Measurements from ENCODE around the gene TSR1. TPM values are rescaled to one million over a fixed set of nuclear protein-coding genes. Genes with fewer than 3 reads are reported as not detected.

TSR1 gene
- total and polyA plus RNA-seq, 2 experiments from 2014 or later = 45.7 to 73.3 TPM

DNA sequence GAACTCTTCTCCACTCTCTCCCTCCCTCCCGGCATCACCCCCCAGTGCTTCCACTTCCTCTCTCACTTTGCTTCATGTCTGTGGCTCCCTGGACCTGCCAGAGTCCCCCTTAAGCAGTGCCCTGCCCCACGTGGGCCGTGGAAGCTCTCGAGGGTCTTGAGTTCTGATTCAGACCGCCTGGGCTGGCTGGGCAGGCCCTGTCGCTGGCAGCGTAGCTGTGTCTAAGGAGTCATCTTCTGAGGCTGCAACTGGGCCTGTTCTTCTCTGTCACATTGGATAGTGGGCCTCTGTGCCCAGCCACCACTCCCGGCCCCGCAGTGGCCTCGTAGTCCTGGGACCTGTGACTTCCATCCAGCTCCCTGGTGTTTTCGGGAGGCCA is 33.9 kb upstream of the TSR1 start:
- TF ChIP-seq EZH2 (IDR thresholded peaks at IDR 0.05; ENCODE audit: insufficient read depth, poor library complexity, severe bottlenecking) = no peak
- TF ChIP-seq EZH2phosphoT487 (IDR thresholded peaks at IDR 0.05; ENCODE audit: insufficient read depth, low read depth) = no peak
- no peak overlapping the region for H3K9ac ChIP-seq
- no peak overlapping the region for H3K27ac ChIP-seq
- no peaks in the 10 kb centered on the region for H4K20me1 ChIP-seq (ENCODE audit: insufficient read depth)
- no peak for DNase-seq
- H3K79me2 ChIP-seq (ENCODE audit: insufficient read depth) = no peaks in the 10 kb centered on the region
- no peaks in the 10 kb centered on the region for H3K9me3 ChIP-seq (ENCODE audit: low read depth)
- no peak overlapping the region for H2AFZ ChIP-seq
- no peaks in the 10 kb centered on the region; the same call in 1 of the 2 replicates for H3F3A ChIP-seq (ENCODE audit: insufficient read depth)
- in situ Hi-C loops (cut with MboI) = no loop called here
- H3K4me1 ChIP-seq (ENCODE audit: insufficient read depth) = no peaks in the 10 kb centered on the region
- WGBS, 2 experiments (ENCODE audit: low coverage in 1 of 2, low lambda C conversion rate in 2 of 2, missing lambda C conversion rate in 2 of 2) = 66 to 67% methylated on average over 10 to 11 of the region's 11 CpGs
- no peaks in the 10 kb centered on the region for H3K9me2 ChIP-seq (ENCODE audit: insufficient read depth)
- H3K4me2 ChIP-seq (ENCODE audit: unreplicated experiment) = no peak overlapping the region
- H3K4me3 ChIP-seq = no peak overlapping the region
- no peaks in the 10 kb centered on the region for H3K36me3 ChIP-seq (ENCODE audit: low read depth)
- H3K27me3 ChIP-seq (replicated peaks; ENCODE audit: insufficient read depth) = no peaks in the 10 kb centered on the region

DNA sequence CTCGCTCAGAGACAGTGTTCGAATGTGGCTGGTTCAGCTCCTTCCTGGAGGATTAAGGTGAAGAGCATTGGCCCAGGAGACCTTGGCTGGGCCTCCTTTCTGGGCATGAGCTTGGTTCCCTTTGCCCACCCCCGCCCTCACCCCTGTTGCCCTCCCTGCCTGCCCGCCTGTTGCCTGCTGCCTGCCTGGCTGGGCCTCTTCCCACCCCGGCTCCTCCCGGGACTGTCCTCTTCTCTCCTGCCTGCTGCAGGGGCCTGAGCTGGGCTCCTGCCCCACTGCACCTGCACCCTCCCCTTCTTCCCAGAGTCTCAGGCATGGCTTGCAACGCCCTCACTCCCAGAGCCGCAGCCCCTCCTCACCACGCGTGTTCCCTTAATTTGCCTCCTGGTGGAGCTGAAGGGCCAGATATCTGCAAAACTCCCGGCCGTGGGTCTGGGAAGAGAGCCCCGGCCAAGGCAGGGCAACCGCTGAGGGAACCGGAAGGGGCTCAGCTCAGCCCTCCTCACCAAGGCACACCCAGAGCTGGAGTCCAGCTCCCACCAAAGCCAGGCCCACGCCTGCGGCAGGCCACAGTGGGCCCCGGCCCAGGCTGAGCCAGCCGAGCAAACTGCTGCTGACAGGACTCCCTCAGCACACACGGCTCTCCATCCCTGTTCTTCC is 33.4 kb upstream of the TSR1 start:
- TF ChIP-seq EZH2phosphoT487 (IDR thresholded peaks at IDR 0.05; ENCODE audit: insufficient read depth, low read depth) (no peak), EZH2 (IDR thresholded peaks at IDR 0.05; ENCODE audit: insufficient read depth, poor library complexity, severe bottlenecking) (no peak)
- H3F3A ChIP-seq (ENCODE audit: insufficient read depth) = no peaks in the 10 kb centered on the region; the same call in 1 of the 2 replicates
- H3K9me2 ChIP-seq (ENCODE audit: insufficient read depth) = no peaks in the 10 kb centered on the region
- no peaks in the 10 kb centered on the region for H3K27me3 ChIP-seq (replicated peaks; ENCODE audit: insufficient read depth)
- no peak overlapping the region for H3K9ac ChIP-seq
- WGBS, 2 experiments (ENCODE audit: low coverage in 1 of 2, low lambda C conversion rate in 2 of 2, missing lambda C conversion rate in 2 of 2) = 52 to 56% methylated on average over 16 to 20 of the region's 20 CpGs
- H3K79me2 ChIP-seq (ENCODE audit: insufficient read depth) = no peaks in the 10 kb centered on the region
- H3K9me3 ChIP-seq (ENCODE audit: low read depth) = no peaks in the 10 kb centered on the region
- no peaks in the 10 kb centered on the region for H4K20me1 ChIP-seq (ENCODE audit: insufficient read depth)
- no peaks in the 10 kb centered on the region for H3K4me1 ChIP-seq (ENCODE audit: insufficient read depth)
- in situ Hi-C loops (cut with MboI) = no loop called here
- H2AFZ ChIP-seq = no peak overlapping the region
- no peak for DNase-seq
- H3K4me2 ChIP-seq (ENCODE audit: unreplicated experiment) = no peak overlapping the region
- no peak overlapping the region for H3K27ac ChIP-seq
- H3K36me3 ChIP-seq (ENCODE audit: low read depth) = no peaks in the 10 kb centered on the region
- no peak overlapping the region for H3K4me3 ChIP-seq

DNA sequence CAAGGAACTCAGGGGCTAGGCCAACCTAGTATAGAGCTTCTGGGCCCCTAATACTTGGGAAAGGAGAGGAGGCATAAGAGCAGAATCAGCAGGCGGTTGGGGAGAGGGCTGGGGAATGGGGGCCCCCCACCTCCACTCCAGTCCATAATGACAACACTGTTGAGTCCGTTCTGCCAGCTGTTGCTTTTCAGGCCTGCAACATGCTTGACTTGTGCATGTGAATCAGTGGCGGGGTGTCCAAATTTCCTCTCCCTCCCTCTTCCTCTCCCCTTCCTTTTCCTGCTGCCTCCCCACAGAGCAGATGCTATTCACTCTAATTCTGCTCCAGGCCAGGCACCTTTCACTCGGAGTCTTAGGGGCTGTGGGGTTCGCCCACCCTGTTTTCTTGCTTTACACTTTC is 32.8 kb upstream of the TSR1 start:
- Histone ChIP-seq H3K9ac (no peak overlapping the region), H3K9me3 (ENCODE audit: low read depth) (no peaks in the 10 kb centered on the region), H3K4me1 (ENCODE audit: insufficient read depth) (no peaks in the 10 kb centered on the region), H3K9me2 (ENCODE audit: insufficient read depth) (no peaks in the 10 kb centered on the region), H3K27me3 (replicated peaks; ENCODE audit: insufficient read depth) (no peaks in the 10 kb centered on the region), H4K20me1 (ENCODE audit: insufficient read depth) (no peaks in the 10 kb centered on the region), H3K79me2 (ENCODE audit: insufficient read depth) (no peaks in the 10 kb centered on the region), H3K36me3 (ENCODE audit: low read depth) (no peaks in the 10 kb centered on the region), H3K27ac (no peak overlapping the region), H2AFZ (no peak overlapping the region), H3F3A (ENCODE audit: insufficient read depth) (no peaks in the 10 kb centered on the region; the same call in 1 of the 2 replicates), H3K4me2 (ENCODE audit: unreplicated experiment) (no peak overlapping the region), H3K4me3 (no peak overlapping the region)
- 68 to 75% methylated on average over 5 of the region's 5 CpGs for WGBS, 2 experiments (ENCODE audit: low coverage in 1 of 2, low lambda C conversion rate in 2 of 2, missing lambda C conversion rate in 2 of 2)
- in situ Hi-C loops (cut with MboI) = no loop called here
- no peak for DNase-seq
- no peak for TF ChIP-seq EZH2phosphoT487 (IDR thresholded peaks at IDR 0.05; ENCODE audit: insufficient read depth, low read depth)
- no peak for TF ChIP-seq EZH2 (IDR thresholded peaks at IDR 0.05; ENCODE audit: insufficient read depth, poor library complexity, severe bottlenecking)

DNA sequence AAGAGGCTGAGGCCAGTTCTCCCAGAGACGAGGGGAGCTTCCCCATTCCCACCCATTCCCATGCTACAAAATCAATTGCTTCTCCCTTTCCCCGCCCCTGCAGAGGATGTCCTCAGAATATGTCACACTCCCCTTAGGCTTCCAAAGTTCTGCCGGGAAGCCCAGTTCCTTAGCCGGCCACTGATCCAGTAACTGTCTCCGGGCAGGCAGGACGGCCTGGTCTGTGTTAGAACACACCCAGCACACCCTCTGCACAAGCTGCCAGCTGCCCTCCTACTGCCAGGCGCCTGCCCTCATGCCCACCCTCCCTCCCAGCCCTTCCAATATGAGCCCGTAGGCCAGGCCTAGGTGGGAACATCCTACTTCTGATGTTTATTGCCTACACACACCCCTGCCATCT is 32.1 kb upstream of the TSR1 start:
- no peak overlapping the region for H3K9ac ChIP-seq
- no peaks in the 10 kb centered on the region for H3K4me1 ChIP-seq (ENCODE audit: insufficient read depth)
- H3K4me2 ChIP-seq (ENCODE audit: unreplicated experiment) = no peak overlapping the region
- H3K9me3 ChIP-seq (ENCODE audit: low read depth) = no peaks in the 10 kb centered on the region
- WGBS, 2 experiments (ENCODE audit: low coverage in 1 of 2, low lambda C conversion rate in 2 of 2, missing lambda C conversion rate in 2 of 2) = 62 to 76% methylated on average over 3 to 8 of the region's 8 CpGs
- no peak for DNase-seq
- H4K20me1 ChIP-seq (ENCODE audit: insufficient read depth) = no peaks in the 10 kb centered on the region
- no peaks in the 10 kb centered on the region for H3F3A ChIP-seq (ENCODE audit: insufficient read depth)
- in situ Hi-C loops (cut with MboI) = no loop called here
- no peak overlapping the region for H2AFZ ChIP-seq
- no peaks in the 10 kb centered on the region for H3K27me3 ChIP-seq (replicated peaks; ENCODE audit: insufficient read depth)
- H3K36me3 ChIP-seq (ENCODE audit: low read depth) = no peaks in the 10 kb centered on the region
- H3K79me2 ChIP-seq (ENCODE audit: insufficient read depth) = no peaks in the 10 kb centered on the region
- H3K9me2 ChIP-seq (ENCODE audit: insufficient read depth) = no peaks in the 10 kb centered on the region
- H3K27ac ChIP-seq = no peak overlapping the region
- TF ChIP-seq EZH2phosphoT487 (IDR thresholded peaks at IDR 0.05; ENCODE audit: insufficient read depth, low read depth) (no peak), EZH2 (IDR thresholded peaks at IDR 0.05; ENCODE audit: insufficient read depth, poor library complexity, severe bottlenecking) (no peak)
- no peak overlapping the region for H3K4me3 ChIP-seq

Data from GM23248 (cell line).